ENCODE data around the gene TOP1. TPM values are rescaled to one million over a fixed set of nuclear protein-coding genes. Genes with fewer than 3 reads are reported as not detected.

Gene TOP1
- total RNA-seq, 1 experiment from 2014 or later: 29.1 TPM

GRCh38 chr20:41050361-41051008 lies 21.9 kb downstream of the TOP1 start:
- no peaks in the 10 kb centered on the region for H3F3A ChIP-seq (ENCODE audit: low read length, unreplicated experiment)
- H3K4me3 ChIP-seq (ENCODE audit: low read length): no peak overlapping the region
- ChIA-PET CTCF (interaction anchor here (1.0 kb wide), 1 partner anchor 60 kb away, joined by 4 read pairs; no protein-coding TSS in a partner anchor), POLR2A (ENCODE audit: unreplicated experiment) (interaction anchor here (0.5 kb wide), 2 partner anchors 11 to 12 kb away, joined by 3 to 5 read pairs; no protein-coding TSS in a partner anchor)
- peaks cover 32% of the 10 kb centered on the region; the same call in 1 of the 2 replicates for H3K4me1 ChIP-seq (ENCODE audit: insufficient read depth, low read length)
- H3K27ac ChIP-seq (ENCODE audit: low read length): no peak overlapping the region
- intact Hi-C loops (cut with micrococcal nuclease): no loop called here
- no peaks in the 10 kb centered on the region for H3K27me3 ChIP-seq (ENCODE audit: low read length)
- H2AFZ ChIP-seq (ENCODE audit: low read length): no peak overlapping the region
- BruUV-seq (replicated peaks): no TSS peak
- H3K36me3 ChIP-seq (ENCODE audit: low read depth, low read length): peaks cover 7% of the 10 kb centered on the region
- H3K79me2 ChIP-seq (ENCODE audit: low read length): peaks cover 100% of the 10 kb centered on the region
- H4K20me1 ChIP-seq (ENCODE audit: low read length): peaks cover 89% of the 10 kb centered on the region
- no peaks in the 10 kb centered on the region for H3K9me3 ChIP-seq (ENCODE audit: low read length)
- DNase-seq (no peak), ATAC-seq (no peak)
- no peak overlapping the region for H3K4me2 ChIP-seq (ENCODE audit: low read length)
- H3K9ac ChIP-seq (ENCODE audit: low read length): no peak overlapping the region
- H3K9me2 ChIP-seq (replicated peaks; ENCODE audit: low read length): no peaks in the 10 kb centered on the region
- TF ChIP-seq EZH2 (IDR thresholded peaks at IDR 0.05; ENCODE audit: low read length, unreplicated experiment) (no peak), CTCF (conservative IDR thresholded peaks at IDR 0.05; ENCODE audit: low read depth, low read length) (no peak), EZH2phosphoT487 (IDR thresholded peaks at IDR 0.05; ENCODE audit: borderline replicate concordance, low read length) (no peak)

GRCh38 chr20:41051009-41051825 lies 22.6 kb downstream of the TOP1 start:
- Histone ChIP-seq H2AFZ (ENCODE audit: low read length) (no peak overlapping the region), H4K20me1 (ENCODE audit: low read length) (peaks cover 82% of the 10 kb centered on the region), H3K4me3 (ENCODE audit: low read length) (no peak overlapping the region), H3K27me3 (ENCODE audit: low read length) (no peaks in the 10 kb centered on the region), H3K36me3 (ENCODE audit: low read depth, low read length) (peaks cover 6% of the 10 kb centered on the region), H3K4me1 (ENCODE audit: insufficient read depth, low read length) (peaks cover 31% of the 10 kb centered on the region; the same call in 1 of the 2 replicates), H3K79me2 (ENCODE audit: low read length) (peaks cover 100% of the 10 kb centered on the region), H3K9me3 (ENCODE audit: low read length) (no peaks in the 10 kb centered on the region), H3K4me2 (ENCODE audit: low read length) (no peak overlapping the region), H3K9ac (ENCODE audit: low read length) (no peak overlapping the region), H3K9me2 (replicated peaks; ENCODE audit: low read length) (no peaks in the 10 kb centered on the region), H3K27ac (ENCODE audit: low read length) (no peak overlapping the region), H3F3A (ENCODE audit: low read length, unreplicated experiment) (no peaks in the 10 kb centered on the region)
- BruUV-seq (replicated peaks): no TSS peak
- intact Hi-C loops (cut with micrococcal nuclease): no loop called here
- TF ChIP-seq CTCF (conservative IDR thresholded peaks at IDR 0.05; ENCODE audit: low read depth, low read length): no peak
- TF ChIP-seq EZH2phosphoT487 (IDR thresholded peaks at IDR 0.05; ENCODE audit: borderline replicate concordance, low read length): no peak
- no peak for TF ChIP-seq EZH2 (IDR thresholded peaks at IDR 0.05; ENCODE audit: low read length, unreplicated experiment)
- CTCF ChIA-PET: interaction anchor here (1.0 kb wide), 1 partner anchor 61 kb away, joined by 4 read pairs; no protein-coding TSS in a partner anchor
- DNase-seq (no peak), ATAC-seq (no peak)
- POLR2A ChIA-PET (ENCODE audit: unreplicated experiment): interaction anchor here (0.5 kb wide), 1 partner anchor 260 kb away, joined by 3 read pairs; no protein-coding TSS in a partner anchor

Measured in PC-3 (cell line).